ENCODE measurements around the gene HUNK. TPM values are rescaled to one million over a fixed set of nuclear protein-coding genes. Genes with fewer than 3 reads are reported as not detected.

The HUNK gene
- total RNA-seq, 2 donors from 2014 or later, result 5.8 to 8.4 TPM

DNA sequence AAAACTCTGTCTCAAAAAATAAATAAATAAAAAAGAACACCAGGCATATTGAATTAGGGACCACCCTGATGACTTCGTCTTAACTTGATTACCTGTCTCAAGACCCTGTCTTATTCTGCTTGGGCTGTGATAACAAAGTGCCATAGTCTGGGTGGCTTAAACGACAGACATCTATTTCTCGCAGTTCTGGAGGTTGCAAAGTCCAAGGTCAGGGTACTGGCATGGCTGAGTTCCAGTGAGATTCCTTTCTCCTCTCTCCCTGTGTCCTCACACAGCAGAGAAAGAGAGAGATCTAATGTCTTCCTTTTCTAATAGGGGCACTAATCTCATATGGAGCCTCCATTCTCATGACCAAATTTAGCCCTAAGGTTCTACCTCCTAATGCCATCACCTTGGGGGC, 145.6 kb downstream of the HUNK start:
- no peaks in the 10 kb centered on the region for H3K9me3 Mint-ChIP-seq
- H3K4me1 Mint-ChIP-seq, result no peaks in the 10 kb centered on the region
- H3K27ac ChIP-seq (ENCODE audit: low read depth, low read length), result no peak overlapping the region
- WGBS, 2 experiments (ENCODE audit: insufficient coverage in 1 of 2, insufficient read length in 1 of 2), result 88 to 95% methylated on average over 3 of the region's 3 CpGs
- H3K4me3 ChIP-seq (ENCODE audit: low read length), result no peak overlapping the region
- no peak overlapping the region for H3K9ac ChIP-seq (ENCODE audit: extremely low read depth, low read length, poor library complexity, severe bottlenecking)
- TF ChIP-seq, protein P1, sequence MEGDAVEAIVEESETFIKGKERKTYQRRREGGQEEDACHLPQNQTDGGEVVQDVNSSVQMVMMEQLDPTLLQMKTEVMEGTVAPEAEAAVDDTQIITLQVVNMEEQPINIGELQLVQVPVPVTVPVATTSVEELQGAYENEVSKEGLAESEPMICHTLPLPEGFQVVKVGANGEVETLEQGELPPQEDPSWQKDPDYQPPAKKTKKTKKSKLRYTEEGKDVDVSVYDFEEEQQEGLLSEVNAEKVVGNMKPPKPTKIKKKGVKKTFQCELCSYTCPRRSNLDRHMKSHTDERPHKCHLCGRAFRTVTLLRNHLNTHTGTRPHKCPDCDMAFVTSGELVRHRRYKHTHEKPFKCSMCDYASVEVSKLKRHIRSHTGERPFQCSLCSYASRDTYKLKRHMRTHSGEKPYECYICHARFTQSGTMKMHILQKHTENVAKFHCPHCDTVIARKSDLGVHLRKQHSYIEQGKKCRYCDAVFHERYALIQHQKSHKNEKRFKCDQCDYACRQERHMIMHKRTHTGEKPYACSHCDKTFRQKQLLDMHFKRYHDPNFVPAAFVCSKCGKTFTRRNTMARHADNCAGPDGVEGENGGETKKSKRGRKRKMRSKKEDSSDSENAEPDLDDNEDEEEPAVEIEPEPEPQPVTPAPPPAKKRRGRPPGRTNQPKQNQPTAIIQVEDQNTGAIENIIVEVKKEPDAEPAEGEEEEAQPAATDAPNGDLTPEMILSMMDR (conservative IDR thresholded peaks at IDR 0.05), result no peak
- DNase-seq, result no peak
- no peaks in the 10 kb centered on the region for H3K27me3 Mint-ChIP-seq (ENCODE audit: insufficient read depth)
- no peaks in the 10 kb centered on the region for H3K36me3 Mint-ChIP-seq (ENCODE audit: low read depth)
- H3K27me3 ChIP-seq (ENCODE audit: control insufficient read depth, insufficient read depth, low read length, poor library complexity, severe bottlenecking), result no peaks in the 10 kb centered on the region
- H3K36me3 ChIP-seq (ENCODE audit: control insufficient read depth, insufficient read depth, low read length), result no peaks in the 10 kb centered on the region
- no peaks in the 10 kb centered on the region for H3K9me3 ChIP-seq (ENCODE audit: control insufficient read depth, low read length)
- H3K27ac Mint-ChIP-seq, result no peak overlapping the region
- H3K4me3 Mint-ChIP-seq, result no peak overlapping the region
- H3K4me1 ChIP-seq (ENCODE audit: control insufficient read depth, insufficient read depth, low read length), result no peaks in the 10 kb centered on the region

DNA sequence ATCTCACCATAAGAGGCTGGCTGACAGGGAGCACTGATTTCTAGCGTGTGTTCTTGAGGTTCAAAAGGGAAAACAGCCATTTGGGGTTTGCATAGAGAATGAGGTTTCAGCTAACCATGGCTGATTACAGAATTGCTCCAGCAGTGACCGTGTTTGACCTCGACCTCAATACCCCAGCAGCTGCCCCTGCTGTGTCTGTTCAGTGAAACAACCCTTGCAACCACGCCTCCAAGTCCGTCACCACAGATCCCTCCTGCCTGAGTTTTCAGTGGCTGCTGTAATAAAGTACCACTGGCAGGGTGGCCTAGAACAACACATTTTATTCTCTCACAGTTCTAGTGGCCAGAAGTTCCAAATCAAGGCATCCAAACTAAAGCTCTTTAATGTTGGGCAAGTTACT, 147.7 kb downstream of the HUNK start:
- Histone ChIP-seq H3K36me3 (ENCODE audit: control insufficient read depth, insufficient read depth, low read length) (no peaks in the 10 kb centered on the region), H3K9me3 (ENCODE audit: control insufficient read depth, low read length) (no peaks in the 10 kb centered on the region), H3K4me1 (ENCODE audit: control insufficient read depth, insufficient read depth, low read length) (no peaks in the 10 kb centered on the region), H3K27ac (ENCODE audit: low read depth, low read length) (peak overlapping the region; percentile 24), H3K4me3 (ENCODE audit: low read length) (no peak overlapping the region), H3K27me3 (ENCODE audit: control insufficient read depth, insufficient read depth, low read length, poor library complexity, severe bottlenecking) (no peaks in the 10 kb centered on the region), H3K9ac (ENCODE audit: extremely low read depth, low read length, poor library complexity, severe bottlenecking) (no peak overlapping the region)
- Mint-ChIP-seq H3K4me3 (no peak overlapping the region), H3K27ac (no peak overlapping the region), H3K9me3 (no peaks in the 10 kb centered on the region), H3K36me3 (ENCODE audit: low read depth) (no peaks in the 10 kb centered on the region), H3K4me1 (no peaks in the 10 kb centered on the region), H3K27me3 (ENCODE audit: insufficient read depth) (no peaks in the 10 kb centered on the region)
- 47 to 88% methylated on average over 5 of the region's 5 CpGs for WGBS, 2 experiments (ENCODE audit: insufficient coverage in 1 of 2, insufficient read length in 1 of 2)
- TF ChIP-seq, protein P1 (conservative IDR thresholded peaks at IDR 0.05), result no peak
- no peak for DNase-seq

DNA sequence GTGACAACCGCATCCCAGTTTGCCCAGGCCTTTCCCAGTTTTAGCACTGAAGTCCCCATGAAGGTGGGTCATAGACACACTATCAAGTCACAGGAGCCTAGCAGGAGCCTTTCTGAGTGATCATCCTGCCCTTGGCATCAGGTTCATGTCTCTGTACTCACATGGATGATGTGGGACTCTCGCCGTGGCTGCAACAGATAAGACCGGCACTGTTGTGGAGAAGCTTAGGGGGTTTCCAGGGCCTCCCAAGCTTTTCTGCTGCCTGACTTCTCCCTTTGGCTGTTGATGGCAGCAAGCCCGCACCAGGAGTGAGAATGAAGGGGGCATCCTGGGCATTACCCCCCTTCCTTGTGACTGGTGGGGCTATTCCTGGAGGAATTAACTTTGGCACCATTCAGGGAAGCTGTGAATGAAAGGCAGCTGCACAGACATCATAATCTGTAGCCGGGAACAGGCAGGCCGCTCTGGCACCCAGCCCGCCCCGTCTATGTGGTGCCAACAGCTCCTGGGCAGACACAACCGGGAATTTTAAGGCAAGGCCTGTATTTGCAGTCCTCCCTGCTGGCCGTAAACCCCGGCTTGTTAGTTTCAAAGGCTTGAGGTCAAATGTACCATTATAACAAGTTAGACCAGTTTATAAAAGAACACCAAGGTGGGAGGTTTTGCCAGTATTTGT, 148.6 kb downstream of the HUNK start:
- Mint-ChIP-seq H3K27me3 (ENCODE audit: insufficient read depth) (no peaks in the 10 kb centered on the region), H3K27ac (no peak overlapping the region), H3K4me3 (no peak overlapping the region), H3K4me1 (no peaks in the 10 kb centered on the region), H3K9me3 (no peaks in the 10 kb centered on the region), H3K36me3 (ENCODE audit: low read depth) (no peaks in the 10 kb centered on the region)
- Histone ChIP-seq H3K4me1 (ENCODE audit: control insufficient read depth, insufficient read depth, low read length) (no peaks in the 10 kb centered on the region), H3K9ac (ENCODE audit: extremely low read depth, low read length, poor library complexity, severe bottlenecking) (no peak overlapping the region), H3K4me3 (ENCODE audit: low read length) (no peak overlapping the region), H3K9me3 (ENCODE audit: control insufficient read depth, low read length) (no peaks in the 10 kb centered on the region), H3K27me3 (ENCODE audit: control insufficient read depth, insufficient read depth, low read length, poor library complexity, severe bottlenecking) (no peaks in the 10 kb centered on the region), H3K27ac (ENCODE audit: low read depth, low read length) (no peak overlapping the region), H3K36me3 (ENCODE audit: control insufficient read depth, insufficient read depth, low read length) (no peaks in the 10 kb centered on the region)
- 92 to 94% methylated on average over 12 of the region's 12 CpGs for WGBS, 2 experiments (ENCODE audit: insufficient coverage in 1 of 2, insufficient read length in 1 of 2)
- TF ChIP-seq, protein P1 (conservative IDR thresholded peaks at IDR 0.05), result no peak
- no peak for DNase-seq
